Left ventricle myocardium inferior (tissue), 1 donor: Measurements from ENCODE around the gene GSX2. TPM values are rescaled to one million over a fixed set of nuclear protein-coding genes. Genes with fewer than 3 reads are reported as not detected.
"Not testable (repeated sequence)": the region's sequence is repeated elsewhere in the genome, so short reads cannot be mapped to it uniquely, and the experiment has no call there.

Experiments
- DNase-seq: peaks from one replicate; pipeline ENCODE4 v3.0.0-alpha.2; 2020
- H3K27ac ChIP-seq: fragments of 200-600 bp; replicated peaks from 2 replicates; pipeline ENCODE4 v1.8.0; 2021
- H3K27me3 ChIP-seq: fragments of 200-600 bp; 2 replicates; pipeline ENCODE4 v1.8.0; 2021; ENCODE audit warnings: low read depth
- H3K36me3 ChIP-seq: fragments of 200-600 bp; 2 replicates; pipeline ENCODE4 v1.8.0; 2021
- H3K4me1 ChIP-seq: fragments of 200-600 bp; 2 replicates; pipeline ENCODE4 v1.8.0; 2021
- H3K4me3 ChIP-seq: fragments of 200-600 bp; 2 replicates; pipeline ENCODE4 v1.8.0; 2021; ENCODE audit warnings: mild to moderate bottlenecking, moderate library complexity
- H3K9me3 ChIP-seq: fragments of 200-600 bp; replicated peaks from 2 replicates; pipeline ENCODE4 v1.8.0; 2021
- intact Hi-C: fragments of 100-400 bp; cut with micrococcal nuclease; formaldehyde crosslinking; loops from one replicate; pipeline ENCODE4 v1.11.0; 2022
- long read RNA-seq: library from polyadenylated mRNA; unstranded; transcript quantifications from one replicate; pipeline ENCODE4 v2.0.0, GENCODE V29; 2021
- total RNA-seq: library from RNA; stranded (reverse); fragmentation: NEBNext Ultra II Directional; extraction: Animal tissue kit (Norgen Biotek cat#: 25700); gene quantifications from one replicate; pipeline ENCODE4 v1.2.1, GENCODE V29; 2021
- TF ChIP-seq, protein P1 (sequence below): fragments of 200-600 bp; IDR thresholded peaks from 2 replicates; pipeline ENCODE4 v1.8.0; 2021; ENCODE audit warnings: antibody characterized with exemption, mild to moderate bottlenecking, borderline replicate concordance
- donor health status: DM: no; HTN: yes; CAD: no; lungs with severe emphysema.

The GSX2 gene
- not detected for total RNA-seq
- long read RNA-seq, result 0 reads

DNA sequence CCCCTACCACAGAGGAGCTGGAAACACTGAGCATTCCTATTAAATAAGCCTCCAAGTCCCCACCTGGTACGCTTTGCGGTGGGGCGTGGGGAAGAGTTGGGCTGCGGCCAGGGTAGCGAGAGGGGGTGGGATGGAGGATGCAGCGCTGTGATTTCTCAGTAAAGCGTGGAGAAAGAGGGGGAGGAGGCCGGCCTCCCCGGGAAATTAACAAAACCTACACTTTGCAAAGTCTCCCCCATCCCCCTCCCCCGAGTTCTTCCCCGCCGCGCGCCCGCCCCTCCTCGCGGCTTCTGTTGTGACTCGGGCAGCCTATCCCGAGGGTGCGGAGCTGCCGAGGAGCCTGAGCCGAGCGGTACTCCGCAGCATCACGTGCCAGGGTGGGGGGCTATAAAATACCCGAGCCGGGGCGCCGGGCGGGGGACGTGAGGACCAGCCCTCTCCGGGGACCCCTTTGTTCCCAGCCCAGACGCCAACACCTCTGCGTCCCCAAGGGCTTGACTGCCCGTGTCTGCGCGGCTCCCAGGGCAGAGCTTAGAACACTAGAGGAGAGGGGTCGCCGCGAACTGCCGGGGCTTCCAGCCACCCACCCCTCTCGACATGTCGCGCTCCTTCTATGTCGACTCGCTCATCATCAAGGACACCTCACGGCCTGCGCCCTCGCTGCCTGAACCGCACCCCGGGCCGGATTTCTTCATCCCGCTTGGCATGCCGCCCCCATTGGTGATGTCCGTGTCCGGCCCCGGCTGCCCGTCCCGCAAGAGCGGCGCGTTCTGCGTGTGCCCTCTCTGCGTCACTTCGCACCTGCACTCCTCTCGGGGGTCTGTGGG, at the start of gene GSX2:
GSX2 (plus strand) TSS at position 416 of the 827 bp plus-strand sequence; CDS start at position 598, 182 bp downstream.
- TF ChIP-seq, protein P1, sequence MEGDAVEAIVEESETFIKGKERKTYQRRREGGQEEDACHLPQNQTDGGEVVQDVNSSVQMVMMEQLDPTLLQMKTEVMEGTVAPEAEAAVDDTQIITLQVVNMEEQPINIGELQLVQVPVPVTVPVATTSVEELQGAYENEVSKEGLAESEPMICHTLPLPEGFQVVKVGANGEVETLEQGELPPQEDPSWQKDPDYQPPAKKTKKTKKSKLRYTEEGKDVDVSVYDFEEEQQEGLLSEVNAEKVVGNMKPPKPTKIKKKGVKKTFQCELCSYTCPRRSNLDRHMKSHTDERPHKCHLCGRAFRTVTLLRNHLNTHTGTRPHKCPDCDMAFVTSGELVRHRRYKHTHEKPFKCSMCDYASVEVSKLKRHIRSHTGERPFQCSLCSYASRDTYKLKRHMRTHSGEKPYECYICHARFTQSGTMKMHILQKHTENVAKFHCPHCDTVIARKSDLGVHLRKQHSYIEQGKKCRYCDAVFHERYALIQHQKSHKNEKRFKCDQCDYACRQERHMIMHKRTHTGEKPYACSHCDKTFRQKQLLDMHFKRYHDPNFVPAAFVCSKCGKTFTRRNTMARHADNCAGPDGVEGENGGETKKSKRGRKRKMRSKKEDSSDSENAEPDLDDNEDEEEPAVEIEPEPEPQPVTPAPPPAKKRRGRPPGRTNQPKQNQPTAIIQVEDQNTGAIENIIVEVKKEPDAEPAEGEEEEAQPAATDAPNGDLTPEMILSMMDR, result no peak
- intact Hi-C loops, result loop anchor here (10.0 kb wide), 1 partner anchor 125 kb away; the partner anchor contains the start of gene PDGFRA
- no peak within 1 kb of the TSS for H3K27ac ChIP-seq

DNA sequence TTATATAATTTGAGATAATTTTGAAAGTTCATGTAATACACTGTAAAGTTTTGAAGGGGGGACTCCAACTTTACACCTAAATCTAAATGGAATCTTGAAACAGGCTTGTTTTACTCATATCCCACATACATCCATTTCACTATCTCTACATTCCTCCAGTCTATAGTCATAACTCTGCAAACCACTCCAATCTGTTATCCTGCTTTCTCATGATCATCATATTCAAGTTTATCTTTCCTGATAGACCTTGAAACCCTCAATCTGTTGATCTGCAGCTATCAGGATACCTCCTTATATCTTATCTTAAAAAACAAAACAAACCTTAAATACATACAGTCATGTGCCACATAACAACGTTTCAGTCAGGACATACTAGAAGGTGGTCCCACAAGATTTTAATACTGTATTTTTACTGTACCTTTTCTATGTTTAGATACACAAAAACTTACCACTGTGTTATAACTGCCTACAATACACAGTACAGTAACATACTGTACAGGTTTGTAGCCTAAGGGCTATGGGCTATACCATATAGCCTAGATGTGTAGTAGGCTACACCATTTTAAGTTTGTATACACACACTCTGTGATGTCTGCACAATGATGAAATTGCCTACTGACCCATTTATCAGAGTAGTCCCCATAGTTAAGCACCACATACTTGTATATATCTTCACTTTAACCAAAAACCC, 49.6 kb upstream of the GSX2 start:
- peaks cover 13% of the 10 kb centered on the region for H3K36me3 ChIP-seq
- H3K9me3 ChIP-seq, result no peaks in the 10 kb centered on the region
- H3K27me3 ChIP-seq, result no peaks in the 10 kb centered on the region
- H3K27ac ChIP-seq, result no peak overlapping the region
- no peak overlapping the region for H3K4me3 ChIP-seq
- intact Hi-C loops, result no loop called here
- H3K4me1 ChIP-seq, result peaks cover 46% of the 10 kb centered on the region
- TF ChIP-seq, protein P1, result no peak
- no peak for DNase-seq

More for the DNA sequence above, at the start of gene GSX2:
- no peaks in the 10 kb centered on the region for H3K9me3 ChIP-seq
- peaks cover 47% of the 10 kb centered on the region for H3K4me1 ChIP-seq
- no peaks in the 10 kb centered on the region for H3K36me3 ChIP-seq
- DNase-seq, result peak; percentile 37
- H3K27me3 ChIP-seq, result peaks cover 100% of the 10 kb centered on the region
- peak within 1 kb of the TSS; percentile 60 for H3K4me3 ChIP-seq

DNA sequence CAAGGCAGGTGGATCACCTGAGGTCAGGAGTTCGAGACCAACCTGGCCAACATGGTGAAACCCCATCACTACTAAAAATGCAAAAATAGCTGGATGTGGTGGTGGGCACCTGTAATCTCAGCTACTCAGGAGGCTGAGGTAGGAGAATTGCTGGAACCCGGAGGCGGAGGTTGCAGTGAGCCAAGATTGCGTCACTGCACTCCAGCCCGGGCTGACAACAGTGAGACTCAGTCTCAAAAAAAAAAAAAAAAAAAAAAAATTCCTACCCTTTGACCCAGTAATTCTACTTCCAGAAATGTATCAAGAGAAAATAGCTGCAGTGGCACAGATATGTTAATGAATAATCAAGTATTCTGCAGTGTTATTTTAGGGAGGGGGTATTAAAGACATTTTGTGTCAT, 46.6 kb upstream of the GSX2 start:
- H3K9me3 ChIP-seq, H3K36me3 ChIP-seq, H3K27ac ChIP-seq, intact Hi-C loops, H3K4me3 ChIP-seq, H3K27me3 ChIP-seq, DNase-seq: not testable (repeated sequence)
- peaks cover 72% of the 10 kb centered on the region for H3K4me1 ChIP-seq

DNA sequence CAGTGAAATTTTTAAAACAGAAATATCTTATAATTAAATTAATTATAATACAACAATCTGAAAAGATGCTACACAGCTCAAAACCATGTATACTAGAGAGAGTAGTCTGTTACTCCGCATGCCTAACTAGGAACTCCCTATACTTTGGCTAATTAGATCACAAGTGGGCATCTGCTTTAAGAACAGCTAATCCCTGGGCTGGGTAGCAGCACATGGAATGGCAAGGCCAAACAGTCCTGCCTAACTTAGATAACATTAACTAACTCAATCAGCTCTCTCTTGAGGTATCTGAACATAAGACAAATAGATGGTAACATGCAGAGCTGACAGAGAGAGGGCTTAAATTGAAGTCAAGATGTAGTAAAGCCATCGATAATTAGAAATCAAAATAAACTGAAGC, 45.5 kb upstream of the GSX2 start:
- no peaks in the 10 kb centered on the region for H3K36me3 ChIP-seq
- H3K4me1 ChIP-seq, result peaks cover 79% of the 10 kb centered on the region
- TF ChIP-seq, protein P1, result no peak
- intact Hi-C loops, result no loop called here
- no peaks in the 10 kb centered on the region for H3K27me3 ChIP-seq
- no peak for DNase-seq
- no peak overlapping the region for H3K4me3 ChIP-seq
- H3K27ac ChIP-seq, result no peak overlapping the region
- H3K9me3 ChIP-seq, result no peaks in the 10 kb centered on the region

DNA sequence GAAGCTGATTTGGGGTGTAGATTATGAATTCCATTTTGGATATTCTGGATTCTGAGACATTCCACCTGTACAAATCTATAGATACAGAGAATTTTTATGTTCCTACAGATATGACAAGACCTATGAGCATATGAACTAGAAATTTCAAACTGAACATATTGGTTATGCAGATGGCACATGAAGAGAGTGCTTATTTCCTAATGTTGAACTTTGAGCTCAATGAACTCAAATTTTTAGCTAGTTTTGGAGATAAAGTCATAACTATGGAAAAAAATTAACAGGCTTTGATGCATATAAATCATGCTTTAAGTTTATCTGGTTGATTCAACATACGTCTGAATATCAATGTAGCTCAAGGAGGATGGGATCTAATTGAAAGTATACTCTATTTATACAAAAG, 44.5 kb upstream of the GSX2 start:
- intact Hi-C loops, result no loop called here
- H3K4me1 ChIP-seq, result peaks cover 79% of the 10 kb centered on the region
- H3K27ac ChIP-seq, result no peak overlapping the region
- H3K9me3 ChIP-seq, result no peaks in the 10 kb centered on the region
- H3K36me3 ChIP-seq, result no peaks in the 10 kb centered on the region
- H3K27me3 ChIP-seq, result no peaks in the 10 kb centered on the region
- no peak for DNase-seq
- H3K4me3 ChIP-seq, result no peak overlapping the region
- TF ChIP-seq, protein P1, result no peak

DNA sequence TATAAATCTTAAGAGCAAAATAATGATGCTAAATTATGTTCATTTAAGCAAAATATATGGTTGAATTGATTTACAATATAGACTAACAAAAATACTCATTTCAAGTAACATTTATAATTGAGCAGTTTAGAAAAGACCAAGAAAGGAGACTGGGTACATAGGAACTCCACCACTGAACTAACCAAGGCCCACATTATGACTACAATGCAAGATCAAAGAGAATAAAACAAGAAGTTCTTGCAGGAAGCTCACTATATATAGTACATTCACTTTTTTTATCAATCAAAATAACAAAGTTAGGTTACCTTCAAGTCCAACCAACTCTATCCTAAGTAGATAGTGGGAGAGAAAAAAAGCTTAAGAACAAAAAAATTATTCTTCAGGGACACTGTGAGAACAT, 43.6 kb upstream of the GSX2 start:
- intact Hi-C loops, result no loop called here
- Histone ChIP-seq H3K36me3 (no peaks in the 10 kb centered on the region), H3K4me3 (no peak overlapping the region), H3K9me3 (no peaks in the 10 kb centered on the region), H3K27me3 (no peaks in the 10 kb centered on the region), H3K4me1 (peaks cover 79% of the 10 kb centered on the region), H3K27ac (no peak overlapping the region)
- DNase-seq, result no peak
- TF ChIP-seq, protein P1, result no peak
